ENCODE results near the gene TMEM39A.

DNA sequence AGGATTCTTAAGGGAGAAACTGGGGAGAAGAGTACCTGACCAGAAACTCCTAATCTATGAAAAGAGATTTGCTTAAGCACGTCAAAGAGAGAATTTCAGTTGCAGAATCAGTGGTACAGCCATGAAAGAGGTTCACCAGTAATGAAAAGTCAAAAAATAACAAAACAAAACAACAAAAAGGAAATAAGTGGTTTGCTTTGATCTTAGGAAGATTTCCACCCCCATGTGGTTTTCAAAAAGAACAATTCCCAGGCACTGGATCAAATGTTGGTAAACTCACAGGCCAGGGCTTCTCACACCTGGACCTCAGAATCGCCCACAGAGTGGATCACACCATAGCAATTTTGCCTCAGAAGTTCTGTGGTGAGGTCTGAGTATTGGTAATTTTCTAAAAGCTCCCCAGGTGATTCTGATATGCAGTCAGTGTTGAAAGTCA, 67.5 kb downstream of the TMEM39A start:
- TF ChIP-seq, protein P1, sequence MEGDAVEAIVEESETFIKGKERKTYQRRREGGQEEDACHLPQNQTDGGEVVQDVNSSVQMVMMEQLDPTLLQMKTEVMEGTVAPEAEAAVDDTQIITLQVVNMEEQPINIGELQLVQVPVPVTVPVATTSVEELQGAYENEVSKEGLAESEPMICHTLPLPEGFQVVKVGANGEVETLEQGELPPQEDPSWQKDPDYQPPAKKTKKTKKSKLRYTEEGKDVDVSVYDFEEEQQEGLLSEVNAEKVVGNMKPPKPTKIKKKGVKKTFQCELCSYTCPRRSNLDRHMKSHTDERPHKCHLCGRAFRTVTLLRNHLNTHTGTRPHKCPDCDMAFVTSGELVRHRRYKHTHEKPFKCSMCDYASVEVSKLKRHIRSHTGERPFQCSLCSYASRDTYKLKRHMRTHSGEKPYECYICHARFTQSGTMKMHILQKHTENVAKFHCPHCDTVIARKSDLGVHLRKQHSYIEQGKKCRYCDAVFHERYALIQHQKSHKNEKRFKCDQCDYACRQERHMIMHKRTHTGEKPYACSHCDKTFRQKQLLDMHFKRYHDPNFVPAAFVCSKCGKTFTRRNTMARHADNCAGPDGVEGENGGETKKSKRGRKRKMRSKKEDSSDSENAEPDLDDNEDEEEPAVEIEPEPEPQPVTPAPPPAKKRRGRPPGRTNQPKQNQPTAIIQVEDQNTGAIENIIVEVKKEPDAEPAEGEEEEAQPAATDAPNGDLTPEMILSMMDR (IDR thresholded peaks at IDR 0.05), result no peak
- TF ChIP-seq POLR2A (IDR thresholded peaks at IDR 0.05), result no peak

All from Peyer's patch (tissue), 4 donors.